GM12801 (cell line): ENCODE results near the gene KCTD13.

ENCODE experiments used
- TF ChIP-seq, protein P1 (sequence below): IDR thresholded peaks from one replicate; pipeline ENCODE4 v1.5.1; 2011; ENCODE audit warnings: control low read depth; ENCODE audit not compliant: insufficient read length; ENCODE audit errors: extremely low read depth

Gene KCTD13

DNA sequence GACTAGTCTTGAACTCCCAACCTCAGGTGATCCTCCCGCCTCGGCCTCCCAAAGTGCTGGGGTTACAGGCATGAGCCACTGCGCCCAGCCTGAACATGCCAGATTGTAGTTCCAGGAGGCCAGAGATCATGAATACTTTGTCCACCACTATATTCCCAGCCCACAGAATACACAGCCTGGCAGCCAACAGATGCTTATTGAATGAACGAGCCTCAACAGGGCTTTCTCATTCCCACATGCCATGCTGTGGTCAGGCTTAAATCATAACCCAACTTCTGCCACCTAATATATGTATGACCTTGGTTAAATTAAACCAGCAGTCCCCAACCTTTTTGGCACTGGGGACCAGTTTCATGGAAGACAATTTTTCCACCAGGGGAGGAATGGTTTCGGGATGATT is 32.7 kb upstream of the KCTD13 start:
- TF ChIP-seq, protein P1, sequence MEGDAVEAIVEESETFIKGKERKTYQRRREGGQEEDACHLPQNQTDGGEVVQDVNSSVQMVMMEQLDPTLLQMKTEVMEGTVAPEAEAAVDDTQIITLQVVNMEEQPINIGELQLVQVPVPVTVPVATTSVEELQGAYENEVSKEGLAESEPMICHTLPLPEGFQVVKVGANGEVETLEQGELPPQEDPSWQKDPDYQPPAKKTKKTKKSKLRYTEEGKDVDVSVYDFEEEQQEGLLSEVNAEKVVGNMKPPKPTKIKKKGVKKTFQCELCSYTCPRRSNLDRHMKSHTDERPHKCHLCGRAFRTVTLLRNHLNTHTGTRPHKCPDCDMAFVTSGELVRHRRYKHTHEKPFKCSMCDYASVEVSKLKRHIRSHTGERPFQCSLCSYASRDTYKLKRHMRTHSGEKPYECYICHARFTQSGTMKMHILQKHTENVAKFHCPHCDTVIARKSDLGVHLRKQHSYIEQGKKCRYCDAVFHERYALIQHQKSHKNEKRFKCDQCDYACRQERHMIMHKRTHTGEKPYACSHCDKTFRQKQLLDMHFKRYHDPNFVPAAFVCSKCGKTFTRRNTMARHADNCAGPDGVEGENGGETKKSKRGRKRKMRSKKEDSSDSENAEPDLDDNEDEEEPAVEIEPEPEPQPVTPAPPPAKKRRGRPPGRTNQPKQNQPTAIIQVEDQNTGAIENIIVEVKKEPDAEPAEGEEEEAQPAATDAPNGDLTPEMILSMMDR: no peak

DNA sequence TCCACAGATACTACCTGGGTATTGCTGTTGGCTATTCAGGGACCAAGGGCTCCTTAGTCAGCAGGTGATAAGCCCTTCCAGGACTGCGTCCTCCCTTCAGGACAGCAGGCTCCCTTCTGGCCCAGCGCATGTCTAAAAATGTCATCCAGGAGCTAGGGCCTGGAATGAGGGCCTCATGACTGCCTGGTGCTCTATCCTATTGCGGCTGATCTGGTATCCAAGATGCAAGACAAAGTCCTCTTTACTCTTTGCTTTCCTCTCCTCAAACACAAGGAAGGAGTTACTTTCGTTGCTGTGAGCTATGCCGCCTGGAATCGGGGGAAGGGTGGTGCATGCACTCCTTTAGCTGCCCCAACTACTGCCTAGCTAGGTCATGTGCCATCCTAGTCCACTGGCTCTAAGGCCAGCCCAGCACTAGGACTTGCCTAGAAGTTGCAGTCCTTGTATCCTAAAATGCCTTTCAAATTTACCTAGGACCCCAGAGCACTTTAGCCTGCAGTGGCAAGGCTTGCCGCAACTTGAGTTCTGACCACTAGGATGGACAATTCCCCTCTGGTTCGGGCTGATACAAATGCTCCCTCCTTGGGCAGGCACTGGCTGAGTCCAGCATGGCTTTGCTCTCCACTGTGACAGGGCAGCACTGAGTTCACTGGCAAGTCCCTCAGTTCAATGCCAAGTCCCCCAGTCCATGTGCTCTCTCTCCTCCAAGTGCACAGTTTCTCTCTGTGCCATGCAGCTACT is 25.8 kb upstream of the KCTD13 start:
- TF ChIP-seq, protein P1: no peak

DNA sequence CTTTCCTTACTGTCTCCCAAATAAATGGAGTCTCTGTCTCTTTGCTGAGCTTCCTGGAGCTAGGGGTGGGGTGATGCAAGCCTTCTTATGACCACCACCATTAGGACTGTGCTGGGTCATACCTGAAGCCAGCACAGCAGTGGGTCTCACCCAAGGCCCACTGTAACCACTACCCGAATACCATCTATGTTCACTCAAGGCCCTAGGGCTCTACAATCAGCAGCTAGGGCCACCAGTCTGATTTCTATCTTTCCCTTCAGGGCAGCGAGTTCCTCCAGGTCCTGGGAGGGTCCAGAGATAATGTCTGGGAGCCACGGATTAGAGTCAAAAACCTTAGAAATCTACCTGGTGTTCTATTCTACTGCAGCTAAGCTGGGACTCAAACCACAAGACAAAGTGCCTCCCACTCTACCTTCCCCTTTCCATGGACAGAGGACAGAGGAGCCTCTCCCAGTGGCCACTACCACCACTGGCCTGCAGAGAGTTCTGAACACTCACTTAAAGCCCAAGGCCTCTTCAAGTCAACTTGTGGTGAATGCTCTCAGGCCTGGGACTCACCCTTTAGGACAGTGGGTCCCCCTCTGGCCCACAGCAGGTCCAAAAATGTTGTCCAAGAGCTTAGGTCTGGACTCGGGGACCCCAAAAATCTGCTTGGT is 24.9 kb upstream of the KCTD13 start:
- TF ChIP-seq, protein P1: no peak

DNA sequence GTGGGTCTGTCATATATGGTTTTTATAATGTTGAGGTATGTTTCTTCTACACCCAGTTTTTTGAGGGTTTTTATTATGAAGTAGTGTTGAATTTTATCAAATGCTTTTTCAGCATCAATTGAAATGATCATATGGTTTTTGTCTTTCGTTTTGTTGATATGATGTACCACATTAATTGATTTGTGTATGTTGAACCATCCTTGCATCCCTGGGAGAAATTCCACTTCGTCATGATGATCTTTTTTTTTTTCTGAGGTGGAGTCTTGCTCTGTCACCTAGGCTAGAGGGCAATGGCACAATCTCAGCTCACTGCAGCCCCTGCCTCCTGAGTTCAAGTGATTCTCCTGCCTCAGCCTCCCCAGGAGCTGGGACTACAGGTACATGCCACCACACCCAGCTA is 21.9 kb upstream of the KCTD13 start:
- TF ChIP-seq, protein P1: no peak

DNA sequence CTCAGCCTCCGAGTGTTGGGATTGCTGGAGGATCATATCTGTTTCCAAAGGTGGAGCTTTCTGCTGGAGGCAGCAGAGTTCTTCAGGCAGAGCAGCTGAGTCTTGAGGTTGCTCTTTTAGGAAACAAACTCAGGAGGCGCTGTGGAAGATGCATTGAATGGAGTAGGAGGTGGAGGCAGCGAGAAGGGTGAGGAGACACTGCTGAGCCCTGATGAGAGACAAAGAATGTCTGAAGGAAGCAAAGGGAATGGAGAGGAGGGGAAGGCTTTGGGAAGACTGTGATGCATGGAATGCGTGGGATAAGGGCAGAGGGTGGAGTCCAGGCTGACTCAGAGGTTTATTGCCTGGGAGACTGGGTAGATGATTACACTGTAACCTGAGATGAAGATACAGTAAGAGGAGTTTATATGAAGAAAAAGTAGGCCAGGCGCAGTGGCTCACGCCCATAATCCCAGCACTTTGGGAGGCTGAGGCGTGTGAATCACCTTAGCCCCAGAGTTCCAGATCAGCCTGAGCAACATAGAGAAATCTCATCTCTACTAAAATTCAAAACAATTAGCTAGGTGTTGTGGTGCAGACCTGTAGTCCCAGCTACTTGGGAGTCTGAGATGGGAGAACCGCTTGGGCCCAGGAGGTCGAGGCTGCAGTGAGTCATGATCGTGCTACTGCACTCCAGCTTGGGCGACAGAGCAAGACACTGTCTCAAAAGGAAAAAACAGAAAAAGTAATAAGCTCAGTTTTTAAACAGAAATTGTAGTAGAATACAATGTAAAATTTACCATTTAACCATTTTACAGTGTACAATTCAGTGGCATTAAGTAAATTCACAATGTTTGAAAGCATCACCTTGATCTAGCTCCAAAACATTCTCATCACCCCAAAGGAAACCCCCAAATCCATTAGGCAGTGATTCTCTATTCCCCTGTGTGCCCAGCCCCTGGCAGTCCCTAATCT is 18.1 kb upstream of the KCTD13 start:
- TF ChIP-seq, protein P1: no peak

DNA sequence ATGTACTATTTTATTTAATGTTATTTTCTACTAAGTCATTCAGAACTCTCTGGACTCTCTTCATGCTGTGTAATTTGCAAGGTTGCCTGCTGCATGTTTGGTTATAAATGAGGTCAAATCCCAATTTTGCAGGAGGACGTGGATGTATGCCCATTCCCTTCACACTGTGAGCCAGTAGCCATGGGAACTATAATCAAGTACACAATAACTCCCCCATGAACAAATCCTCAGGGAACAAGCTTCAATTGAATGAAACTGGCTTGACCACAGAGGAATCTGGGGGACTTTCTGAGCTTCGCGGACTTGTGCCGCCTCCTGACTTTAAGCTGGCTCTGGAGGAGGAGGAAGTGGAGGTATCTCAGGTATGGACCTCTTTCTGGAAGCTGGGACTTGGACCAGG is 14.6 kb upstream of the KCTD13 start:
- TF ChIP-seq, protein P1: no peak
